ENCODE data around the gene MST1R.
"Not testable (repeated sequence)": the region's sequence is repeated elsewhere in the genome, so short reads cannot be mapped to it uniquely, and the experiment has no call there.

MST1R gene

GRCh38 chr3:49904448-49904847 lies 775 bp upstream of the MST1R start:
- H3K4ac ChIP-seq (ENCODE audit: low read length); H2BK5ac ChIP-seq (ENCODE audit: low read length); H3K4me2 ChIP-seq (ENCODE audit: insufficient read depth, low read length, poor library complexity, severe bottlenecking); H3K23ac ChIP-seq (ENCODE audit: low read depth, low read length, poor library complexity); H3K79me1 ChIP-seq (ENCODE audit: low read depth, low read length); DNase-seq (ENCODE audit: low spot score); H3K27me3 ChIP-seq (ENCODE audit: control insufficient read depth in 3 of 3, insufficient read depth in 3 of 3, low read depth in 1 of 3, low read length in 3 of 3); H3K14ac ChIP-seq (ENCODE audit: low read length); H3K4me1 ChIP-seq (ENCODE audit: control insufficient read depth in 2 of 2, insufficient read depth in 1 of 2, low read depth in 1 of 2, low read length in 2 of 2); H2BK120ac ChIP-seq (ENCODE audit: low read depth, low read length); H3K27ac ChIP-seq (replicated peaks; ENCODE audit: low read length); H3K36me3 ChIP-seq (replicated peaks in 1 of 2; ENCODE audit: control insufficient read depth in 2 of 2, insufficient read depth in 2 of 2, low read length in 2 of 2); H4K8ac ChIP-seq (ENCODE audit: low read depth, low read length); H2AFZ ChIP-seq (ENCODE audit: low read length); H3K18ac ChIP-seq (ENCODE audit: low read length); H3K9ac ChIP-seq (ENCODE audit: low read depth, low read length, poor library complexity); H4K91ac ChIP-seq (ENCODE audit: low read depth, low read length, poor library complexity); H3K4me3 ChIP-seq (ENCODE audit: low read length in 2 of 2); H2BK12ac ChIP-seq (ENCODE audit: low read length); H3K9me3 ChIP-seq (replicated peaks in 1 of 2; ENCODE audit: control insufficient read depth in 2 of 2, insufficient read depth in 1 of 2, low read depth in 1 of 2, low read length in 2 of 2); H2AK5ac ChIP-seq (ENCODE audit: low read depth, low read length): not testable (repeated sequence)
- H2BK15ac ChIP-seq (ENCODE audit: low read length): peak overlapping the region; percentile 70
- WGBS, 2 donors (ENCODE audit: extremely low coverage in 2 of 2, insufficient read length in 2 of 2, insufficient replicate concordance in 1 of 2): no CpG with 5 or more reads among the region's 13 CpGs

GRCh38 chr3:49902511-49903345 lies 945 bp downstream of the MST1R start:
- Histone ChIP-seq H3K27me3 (ENCODE audit: control insufficient read depth in 3 of 3, insufficient read depth in 3 of 3, low read depth in 1 of 3, low read length in 3 of 3) (peaks cover 0 to 2% (median 0%) of the 10 kb centered on the region in 3 experiments), H4K8ac (ENCODE audit: low read depth, low read length) (no peak overlapping the region), H3K9ac (ENCODE audit: low read depth, low read length, poor library complexity) (no peak overlapping the region), H3K4me1 (ENCODE audit: control insufficient read depth in 2 of 2, insufficient read depth in 1 of 2, low read depth in 1 of 2, low read length in 2 of 2) (peaks cover 0 to 3% of the 10 kb centered on the region in 2 donors), H3K14ac (ENCODE audit: low read length) (no peak overlapping the region), H3K27ac (replicated peaks; ENCODE audit: low read length) (no peak overlapping the region), H2BK15ac (ENCODE audit: low read length) (peak overlapping the region; percentile 81), H3K4me3 (ENCODE audit: low read length in 2 of 2) (no peak overlapping the region), H3K4me2 (ENCODE audit: insufficient read depth, low read length, poor library complexity, severe bottlenecking) (no peak overlapping the region), H3K36me3 (replicated peaks in 1 of 2; ENCODE audit: control insufficient read depth in 2 of 2, insufficient read depth in 2 of 2, low read length in 2 of 2) (no peaks in the 10 kb centered on the region), H4K91ac (ENCODE audit: low read depth, low read length, poor library complexity) (no peak overlapping the region), H3K4ac (ENCODE audit: low read length) (no peak overlapping the region), H3K79me1 (ENCODE audit: low read depth, low read length) (no peaks in the 10 kb centered on the region), H2BK12ac (ENCODE audit: low read length) (peak overlapping the region; percentile 24), H2BK120ac (ENCODE audit: low read depth, low read length) (no peak overlapping the region), H3K18ac (ENCODE audit: low read length) (peak overlapping the region; percentile 1), H3K9me3 (replicated peaks in 1 of 2; ENCODE audit: control insufficient read depth in 2 of 2, insufficient read depth in 1 of 2, low read depth in 1 of 2, low read length in 2 of 2) (no peaks in the 10 kb centered on the region), H3K23ac (ENCODE audit: low read depth, low read length, poor library complexity) (peak overlapping the region; percentile 26), H2AFZ (ENCODE audit: low read length) (peak overlapping the region; percentile 56), H2BK5ac (ENCODE audit: low read length) (no peak overlapping the region), H2AK5ac (ENCODE audit: low read depth, low read length) (peak overlapping the region; percentile 82)
- no CpG with 5 or more reads among the region's 44 CpGs for WGBS, 2 donors (ENCODE audit: extremely low coverage in 2 of 2, insufficient read length in 2 of 2, insufficient replicate concordance in 1 of 2)
- DNase-seq (ENCODE audit: low spot score): no peak

GRCh38 chr3:49901366-49902339 lies 2.0 kb downstream of the MST1R start:
- H3K27ac ChIP-seq (replicated peaks; ENCODE audit: low read length): no peak overlapping the region
- WGBS, 2 donors (ENCODE audit: extremely low coverage in 2 of 2, insufficient read length in 2 of 2, insufficient replicate concordance in 1 of 2): no CpG with 5 or more reads among the region's 11 CpGs
- H2AK5ac ChIP-seq (ENCODE audit: low read depth, low read length): peak overlapping the region; percentile 66
- no peak overlapping the region for H4K8ac ChIP-seq (ENCODE audit: low read depth, low read length)
- H2BK120ac ChIP-seq (ENCODE audit: low read depth, low read length): no peak overlapping the region
- no peak overlapping the region for H3K14ac ChIP-seq (ENCODE audit: low read length)
- no peak overlapping the region for H3K9ac ChIP-seq (ENCODE audit: low read depth, low read length, poor library complexity)
- no peak overlapping the region for H3K4ac ChIP-seq (ENCODE audit: low read length)
- DNase-seq (ENCODE audit: low spot score): no peak
- H2BK12ac ChIP-seq (ENCODE audit: low read length): no peak overlapping the region
- H3K79me1 ChIP-seq (ENCODE audit: low read depth, low read length): no peaks in the 10 kb centered on the region
- H2BK15ac ChIP-seq (ENCODE audit: low read length): no peak overlapping the region
- H4K91ac ChIP-seq (ENCODE audit: low read depth, low read length, poor library complexity): no peak overlapping the region
- no peaks in the 10 kb centered on the region for H3K36me3 ChIP-seq (replicated peaks in 1 of 2; ENCODE audit: control insufficient read depth in 2 of 2, insufficient read depth in 2 of 2, low read length in 2 of 2)
- no peak overlapping the region for H3K18ac ChIP-seq (ENCODE audit: low read length)
- no peak overlapping the region for H3K23ac ChIP-seq (ENCODE audit: low read depth, low read length, poor library complexity)
- H3K4me3 ChIP-seq (ENCODE audit: low read length in 2 of 2): no peak overlapping the region
- peaks cover 0 to 2% (median 0%) of the 10 kb centered on the region in 3 experiments for H3K27me3 ChIP-seq (ENCODE audit: control insufficient read depth in 3 of 3, insufficient read depth in 3 of 3, low read depth in 1 of 3, low read length in 3 of 3)
- H3K9me3 ChIP-seq (replicated peaks in 1 of 2; ENCODE audit: control insufficient read depth in 2 of 2, insufficient read depth in 1 of 2, low read depth in 1 of 2, low read length in 2 of 2): no peaks in the 10 kb centered on the region
- H2AFZ ChIP-seq (ENCODE audit: low read length): peak overlapping the region; percentile 67
- H3K4me2 ChIP-seq (ENCODE audit: insufficient read depth, low read length, poor library complexity, severe bottlenecking): no peak overlapping the region
- H3K4me1 ChIP-seq (ENCODE audit: control insufficient read depth in 2 of 2, insufficient read depth in 1 of 2, low read depth in 1 of 2, low read length in 2 of 2): peaks cover 0 to 3% of the 10 kb centered on the region in 2 donors
- H2BK5ac ChIP-seq (ENCODE audit: low read length): no peak overlapping the region

Data from neuronal stem cell (in vitro differentiated cells).